GM12891 (cell line): ENCODE results near the gene METAP1.

Experiments used
- POLR2A ChIP-seq: IDR thresholded peaks from 2 replicates; pipeline ENCODE4 v1.6.1; 2011; ENCODE audit warnings: low read depth, low read length, control low read depth
- POLR2AphosphoS5 ChIP-seq: IDR thresholded peaks from 2 replicates; pipeline ENCODE4 v1.6.1; 2011; ENCODE audit warnings: low read depth, low read length, control low read depth
- TAF1 ChIP-seq: IDR thresholded peaks from 2 replicates; pipeline ENCODE4 v1.6.1; 2011; ENCODE audit warnings: low read depth, low read length, control low read depth

DNA sequence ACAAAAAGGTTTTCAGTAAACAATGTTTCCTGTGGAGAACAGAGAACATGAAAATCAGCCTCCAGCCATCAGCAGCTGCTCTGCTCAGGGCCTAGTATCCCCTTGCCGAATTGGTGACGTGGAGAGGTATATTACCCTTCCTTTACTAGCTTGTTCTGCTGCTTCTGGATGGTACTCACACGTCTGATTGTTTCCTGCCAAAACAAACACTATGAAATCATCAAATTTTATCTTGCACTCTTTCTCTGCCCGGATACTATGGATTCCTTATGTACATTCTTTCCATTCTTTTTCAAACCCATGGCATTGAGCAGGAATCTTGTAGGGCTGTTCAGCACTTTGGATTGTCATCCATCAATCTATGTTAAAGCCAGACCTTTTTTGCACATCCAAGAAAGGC lies 18.8 kb upstream of the METAP1 start:
- TF ChIP-seq POLR2AphosphoS5 (no peak), POLR2A (no peak), TAF1 (no peak)
